Endothelial cell of umbilical vein (primary cell): ENCODE data around the gene ARHGAP15. TPM values are rescaled to one million over a fixed set of nuclear protein-coding genes. Genes with fewer than 3 reads are reported as not detected.

ENCODE experiments used
- BruUV-seq: library from RNA; stranded (reverse); fragments of 400-500 nt; replicated peaks from 2 replicates; lab custom pipeline; 2021; lab: Mats Ljungman, UMichigan
- CTCF ChIA-PET: fragments of 300-600, 350-600 bp; sonication (Branson Sonifier 250); formaldehyde crosslinking; loops from one replicate; lab custom pipeline; 2021; ENCODE audit warnings: antibody characterized with exemption, inconsistent platforms; lab: Charles Lee
- POLR2A ChIA-PET: fragments of 300-600, 350-600 bp; sonication (Branson Sonifier 250); formaldehyde crosslinking; loops from one replicate; lab custom pipeline; 2021; ENCODE audit warnings: antibody characterized with exemption, inconsistent platforms; lab: Charles Lee
- DNase-seq: peaks from one replicate; pipeline ENCODE4 v3.0.0-alpha.2; 2011; ENCODE audit warnings: low read depth, low spot score
- FAIRE-seq: peaks from 2 replicates; lab custom pipeline; 2011; peaks lifted over from hg19 to GRCh38; lab: Jason Lieb, UNC
- H2AFZ ChIP-seq: 2 replicates; pipeline ENCODE4 v1.6.0; 2012; ENCODE audit warnings: low read depth, low read length, control low read depth, inconsistent platforms
- H3K27ac ChIP-seq: 2 replicates; pipeline ENCODE4 v1.5.1; 2011; ENCODE audit warnings: low read depth, mild to moderate bottlenecking, control low read depth, low read length, moderate library complexity; ENCODE audit not compliant: insufficient read depth
- H3K27me3 ChIP-seq, 2 experiments: 2 replicates each; pipeline versions ENCODE4 v1.6.0 to v1.6.1; 2011; ENCODE audit warnings: low read length in 2 of 2, mixed read lengths in 1 of 2; ENCODE audit not compliant: control insufficient read depth in 2 of 2, insufficient read depth in 2 of 2
- H3K36me3 ChIP-seq, 2 experiments: 2 replicates in 1 of 2; 3 replicates in 1 of 2; pipeline ENCODE4 v1.5.1; 2011; ENCODE audit warnings: low read length in 2 of 2, mild to moderate bottlenecking in 1 of 2, moderate library complexity in 1 of 2; ENCODE audit not compliant: control insufficient read depth in 2 of 2, insufficient read depth in 2 of 2; ENCODE audit errors: extremely low read depth in 1 of 2
- H3K4me1 ChIP-seq: 3 replicates; pipeline ENCODE4 v1.5.1; 2011; ENCODE audit warnings: mild to moderate bottlenecking, low read length; ENCODE audit not compliant: control insufficient read depth, insufficient read depth; ENCODE audit errors: extremely low read depth
- H3K4me2 ChIP-seq: 2 replicates; pipeline ENCODE4 v1.6.1; 2011; ENCODE audit warnings: low read length, control low read depth, mixed read lengths; ENCODE audit not compliant: insufficient read depth
- H3K4me3 ChIP-seq, 3 experiments: fragments of 200-600 bp in 1 of 3; sonication (generic), shearing (Covaris generic) in 1 of 3; replicated peaks in 1 of 3; 2 replicates each; pipeline ENCODE4 v1.5.1; 2011 to 2016; ENCODE audit warnings: control low read depth in 3 of 3, low read length in 3 of 3, mild to moderate bottlenecking in 2 of 3, inconsistent platforms in 1 of 3, low read depth in 1 of 3, moderate library complexity in 1 of 3; ENCODE audit not compliant: insufficient read depth in 1 of 3
- H3K79me2 ChIP-seq: 2 replicates; pipeline ENCODE4 v1.6.0; 2012; ENCODE audit warnings: low read length, inconsistent platforms; ENCODE audit not compliant: control insufficient read depth, insufficient read depth
- H3K9ac ChIP-seq: replicated peaks from 2 replicates; pipeline ENCODE3; 2011; ENCODE audit warnings: low read length, control low read depth; ENCODE audit not compliant: insufficient read depth; ENCODE audit errors: extremely low read depth
- H3K9me1 ChIP-seq: replicated peaks from 3 replicates; pipeline ENCODE4 v1.6.0; 2011; ENCODE audit warnings: mild to moderate bottlenecking, low read length; ENCODE audit not compliant: control insufficient read depth, insufficient read depth; ENCODE audit errors: extremely low read depth
- H3K9me3 ChIP-seq: replicated peaks from 2 replicates; pipeline ENCODE4 v1.5.1; 2012; ENCODE audit warnings: low read length, inconsistent platforms; ENCODE audit not compliant: control insufficient read depth, insufficient read depth
- H4K20me1 ChIP-seq: replicated peaks from 2 replicates; pipeline ENCODE3; 2011; ENCODE audit warnings: mild to moderate bottlenecking, low read length; ENCODE audit not compliant: control insufficient read depth, insufficient read depth; ENCODE audit errors: extremely low read depth
- EZH2 ChIP-seq: IDR thresholded peaks from 2 replicates; pipeline ENCODE4 v1.6.1; 2012; ENCODE audit warnings: borderline replicate concordance, low read depth, mild to moderate bottlenecking, moderate library complexity, low read length, inconsistent platforms; ENCODE audit not compliant: severe bottlenecking
- FOS ChIP-seq: IDR thresholded peaks from 2 replicates; pipeline ENCODE4 v1.6.1; 2011; ENCODE audit warnings: mild to moderate bottlenecking, low read length, moderate library complexity, borderline replicate concordance; ENCODE audit not compliant: insufficient read depth
- MYC ChIP-seq: IDR thresholded peaks from one replicate; pipeline ENCODE4 v1.6.1; 2011; ENCODE audit warnings: mild to moderate bottlenecking, low read depth, low read length
- POLR2A ChIP-seq: IDR thresholded peaks from 2 replicates; pipeline ENCODE4 v1.6.1; 2012; ENCODE audit warnings: low read depth, mild to moderate bottlenecking, control low read depth, low read length
- dilution Hi-C: fragments of 300-500 bp; cut with MboI; formaldehyde crosslinking; loops from one replicate; pipeline ENCODE4 v1.15.0; 2019; ENCODE audit warnings: low sequenced_read_pairs; ENCODE audit not compliant: extremely low pct_ligation_motif_present
- intact Hi-C: fragments of 100-400 bp; cut with micrococcal nuclease; formaldehyde crosslinking; loops from one replicate; pipeline ENCODE4 v1.10.0; 2022
- polyA plus RNA-seq, 4 experiments: library from polyadenylated mRNA; depleted of rRNA in 3 of 4; stranded (reverse) in 3 of 4; unstranded in 1 of 4; fragments of >200 nt; gene quantifications; 2 replicates each; pipeline versions ENCODE4 v1.2.1 to v1.2.3, GENCODE V29; 2011 to 2012; ENCODE audit warnings: missing spikeins in 1 of 4
- total RNA-seq: library from RNA; stranded (reverse); gene quantifications from 2 replicates; pipeline ENCODE4 v1.2.3, GENCODE V29; 2021
- TF ChIP-seq, protein P1 (sequence below), 2 donors: IDR thresholded peaks; 1 replicate in 1 of 2; 2 replicates in 1 of 2; pipeline ENCODE4 v1.5.1; 2011; ENCODE audit warnings: low read length in 2 of 2, mild to moderate bottlenecking in 2 of 2, moderate library complexity in 2 of 2, control low read depth in 1 of 2, inconsistent platforms in 1 of 2, low read depth in 1 of 2; ENCODE audit not compliant: insufficient read depth in 1 of 2; ENCODE audit errors: extremely low read depth in 1 of 2
- TF ChIP-seq, protein P2 (sequence below): IDR thresholded peaks from 2 replicates; pipeline ENCODE4 v1.6.1; 2011; ENCODE audit not compliant: insufficient read depth, insufficient read length

Gene ARHGAP15
- total and polyA plus RNA-seq, 2 donors (not counting 3 experiments of a cell fraction or from before 2014, with no cell fraction given), result not detected

GRCh38 chr2:143296089-143296488 lies 166.9 kb downstream of the ARHGAP15 start:
- no peak overlapping the region for H3K27ac ChIP-seq
- no peaks in the 10 kb centered on the region for H3K9me1 ChIP-seq
- no peak overlapping the region for H3K4me2 ChIP-seq
- intact Hi-C loops (no loop called here), dilution Hi-C loops (no loop called here)
- POLR2A ChIA-PET, result no interaction called here
- TF ChIP-seq MYC, result no peak
- TF ChIP-seq, protein P1, sequence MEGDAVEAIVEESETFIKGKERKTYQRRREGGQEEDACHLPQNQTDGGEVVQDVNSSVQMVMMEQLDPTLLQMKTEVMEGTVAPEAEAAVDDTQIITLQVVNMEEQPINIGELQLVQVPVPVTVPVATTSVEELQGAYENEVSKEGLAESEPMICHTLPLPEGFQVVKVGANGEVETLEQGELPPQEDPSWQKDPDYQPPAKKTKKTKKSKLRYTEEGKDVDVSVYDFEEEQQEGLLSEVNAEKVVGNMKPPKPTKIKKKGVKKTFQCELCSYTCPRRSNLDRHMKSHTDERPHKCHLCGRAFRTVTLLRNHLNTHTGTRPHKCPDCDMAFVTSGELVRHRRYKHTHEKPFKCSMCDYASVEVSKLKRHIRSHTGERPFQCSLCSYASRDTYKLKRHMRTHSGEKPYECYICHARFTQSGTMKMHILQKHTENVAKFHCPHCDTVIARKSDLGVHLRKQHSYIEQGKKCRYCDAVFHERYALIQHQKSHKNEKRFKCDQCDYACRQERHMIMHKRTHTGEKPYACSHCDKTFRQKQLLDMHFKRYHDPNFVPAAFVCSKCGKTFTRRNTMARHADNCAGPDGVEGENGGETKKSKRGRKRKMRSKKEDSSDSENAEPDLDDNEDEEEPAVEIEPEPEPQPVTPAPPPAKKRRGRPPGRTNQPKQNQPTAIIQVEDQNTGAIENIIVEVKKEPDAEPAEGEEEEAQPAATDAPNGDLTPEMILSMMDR (IDR thresholded peaks at IDR 0.05; ENCODE audit: extremely low read depth in 1 of 2, insufficient read depth in 1 of 2, low read depth in 1 of 2, low read length in 2 of 2), result no peak
- TF ChIP-seq POLR2A, result no peak
- TF ChIP-seq EZH2, result no peak
- TF ChIP-seq, protein P2, sequence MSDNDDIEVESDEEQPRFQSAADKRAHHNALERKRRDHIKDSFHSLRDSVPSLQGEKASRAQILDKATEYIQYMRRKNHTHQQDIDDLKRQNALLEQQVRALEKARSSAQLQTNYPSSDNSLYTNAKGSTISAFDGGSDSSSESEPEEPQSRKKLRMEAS, result no peak
- no peak for TF ChIP-seq FOS
- peaks cover 1 to 2% of the 10 kb centered on the region in 2 experiments for H3K27me3 ChIP-seq
- no peaks in the 10 kb centered on the region for H3K36me3 ChIP-seq
- FAIRE-seq (no peak), DNase-seq (no peak)
- BruUV-seq, result no TSS peak
- H3K4me3 ChIP-seq, result no peak overlapping the region
- H3K4me1 ChIP-seq, result no peaks in the 10 kb centered on the region
- H3K9ac ChIP-seq, result no peak overlapping the region
- H4K20me1 ChIP-seq, result no peaks in the 10 kb centered on the region
- no peaks in the 10 kb centered on the region for H3K79me2 ChIP-seq
- CTCF ChIA-PET, result interaction anchor here (3.1 kb wide), 1 partner anchor 11 kb away, joined by 16 read pairs; no protein-coding TSS in a partner anchor
- H2AFZ ChIP-seq, result no peak overlapping the region
- H3K9me3 ChIP-seq, result no peaks in the 10 kb centered on the region
